Common myeloid progenitor, CD34-positive (primary cell): Measurements from ENCODE around the gene MACROD2.

Source experiments
- CTCF ChIA-PET: fragments of 350-600 bp; sonication (Branson Sonifier 250); formaldehyde crosslinking; loops from one replicate; lab custom pipeline; 2021; ENCODE audit warnings: antibody characterized with exemption; lab: Charles Lee
- POLR2A ChIA-PET: fragments of 350-600 bp; sonication (Branson Sonifier 250); formaldehyde crosslinking; loops from one replicate; lab custom pipeline; 2021; ENCODE audit warnings: antibody characterized with exemption; lab: Charles Lee
- DNase-seq, 3 donors: peaks; one replicate each; pipeline versions ENCODE4 v3.0.0 to v3.0.0-alpha.2; 2013
- H3K27ac ChIP-seq, 2 experiments: 1 replicate in 1 of 2; 2 replicates in 1 of 2; pipeline ENCODE4 v1.7.0; 2013; ENCODE audit warnings: inconsistent platforms in 2 of 2, low read length in 2 of 2, mild to moderate bottlenecking in 2 of 2, low read depth in 1 of 2, moderate library complexity in 1 of 2; ENCODE audit not compliant: severe bottlenecking in 2 of 2, insufficient read depth in 1 of 2, poor library complexity in 1 of 2
- H3K27me3 ChIP-seq, 5 experiments: replicated peaks in 2 of 5; 1 replicate in 3 of 5; 2 replicates in 2 of 5; pipeline versions ENCODE4 v1.6.1 to v1.7.0; 2013; ENCODE audit warnings: low read length in 4 of 5, mild to moderate bottlenecking in 2 of 5, moderate library complexity in 2 of 5, inconsistent platforms in 1 of 5; ENCODE audit not compliant: insufficient read depth in 5 of 5, control insufficient read depth in 4 of 5
- H3K36me3 ChIP-seq, 4 experiments: 1 replicate in 2 of 4; 2 replicates in 2 of 4; pipeline versions ENCODE4 v1.6.1 to v1.7.0; 2013; ENCODE audit warnings: low read length in 3 of 4, control low read depth in 1 of 4, mild to moderate bottlenecking in 1 of 4; ENCODE audit not compliant: control insufficient read depth in 4 of 4, insufficient read depth in 4 of 4
- H3K4me1 ChIP-seq, 4 experiments: 1 replicate in 3 of 4; 2 replicates in 1 of 4; pipeline versions ENCODE4 v1.6.1 to v1.7.1; 2013; ENCODE audit warnings: low read length in 3 of 4, mild to moderate bottlenecking in 3 of 4, control low read depth in 1 of 4, inconsistent platforms in 1 of 4, moderate library complexity in 1 of 4; ENCODE audit not compliant: control insufficient read depth in 4 of 4, insufficient read depth in 4 of 4; ENCODE audit errors: control extremely low read depth in 1 of 4
- H3K4me3 ChIP-seq, 7 experiments: 1 replicate in 4 of 7; 2 replicates in 3 of 7; pipeline versions ENCODE4 v1.5.1 to v1.7.0; 2013; ENCODE audit warnings: mild to moderate bottlenecking in 7 of 7, low read length in 6 of 7, moderate library complexity in 6 of 7, inconsistent platforms in 2 of 7, low read depth in 2 of 7, control low read depth in 1 of 7; ENCODE audit not compliant: insufficient read depth in 4 of 7, control insufficient read depth in 1 of 7; ENCODE audit errors: extremely low read depth in 1 of 7
- H3K9me3 ChIP-seq, 5 experiments: 1 replicate in 4 of 5; 2 replicates in 1 of 5; pipeline versions ENCODE4 v1.6.1 to v1.7.1; 2013; ENCODE audit warnings: low read length in 4 of 5, mild to moderate bottlenecking in 2 of 5, inconsistent platforms in 1 of 5, low read depth in 1 of 5, moderate library complexity in 1 of 5; ENCODE audit not compliant: control insufficient read depth in 4 of 5, insufficient read depth in 2 of 5; ENCODE audit errors: control extremely low read depth in 1 of 5
- WGBS: methylation state at CpG from one replicate; pipeline ENCODE4 v1.1.5; 2013; ENCODE audit not compliant: insufficient coverage; 5-methylcytosine and 5-hydroxymethylcytosine counted together

Gene MACROD2

DNA sequence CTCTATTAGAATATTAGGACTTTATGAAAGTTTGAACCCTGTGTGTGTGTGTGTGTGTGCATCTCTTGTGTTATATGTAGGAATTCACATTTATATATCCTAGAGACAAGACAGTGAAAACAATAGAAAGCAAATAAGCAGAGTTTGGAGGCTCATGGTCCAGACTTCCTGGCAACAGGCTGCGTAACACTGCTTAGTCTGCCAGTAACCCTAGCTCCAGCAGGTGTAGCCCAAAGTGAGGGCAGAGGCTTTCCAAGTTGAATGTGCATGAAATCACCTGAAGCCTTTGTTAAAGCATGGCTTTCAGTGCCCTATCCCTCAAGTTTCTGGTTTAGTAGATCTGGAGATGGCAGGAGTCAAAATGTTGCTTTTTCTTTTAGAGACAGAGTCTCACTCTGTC, 2008.0 kb downstream of the MACROD2 start:
- POLR2A ChIA-PET: interaction anchor here (0.7 kb wide), 1 partner anchor 24 kb away, joined by 3 read pairs; no protein-coding TSS in a partner anchor

DNA sequence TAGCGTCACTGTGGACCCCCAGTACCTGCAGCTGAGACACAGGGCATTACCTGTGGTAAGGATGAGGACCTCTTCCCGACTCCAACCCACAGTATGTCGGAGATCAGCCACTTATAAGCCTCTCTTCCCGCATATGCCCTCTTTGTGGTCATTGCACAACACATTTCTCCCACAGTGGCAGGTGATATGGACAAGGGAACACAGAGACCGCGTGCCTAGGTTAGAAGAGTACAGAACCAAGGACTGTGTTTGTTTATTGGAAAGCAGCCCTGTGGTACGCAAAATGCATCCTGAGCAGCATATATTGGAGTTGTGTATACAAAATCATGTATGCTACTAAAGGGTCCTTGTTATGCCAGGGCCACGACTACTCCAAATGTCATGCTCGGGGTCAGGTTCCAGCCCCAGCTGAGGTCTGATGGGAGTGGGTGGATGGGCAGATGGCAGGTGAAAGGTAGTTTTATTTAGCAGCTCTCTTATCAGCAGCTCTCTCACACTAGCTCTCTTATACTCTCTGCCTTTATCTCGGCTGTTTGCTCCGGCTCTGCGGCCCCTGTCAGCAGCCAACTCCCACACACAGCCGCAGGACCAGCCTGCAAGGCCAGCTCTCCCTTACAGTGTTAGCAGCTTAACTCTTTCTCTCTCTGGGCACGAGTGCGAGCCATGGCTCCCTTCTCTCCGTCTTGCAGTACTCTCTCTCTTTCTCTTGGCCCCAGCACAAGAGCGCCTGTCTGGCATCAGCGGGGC, 2009.0 kb downstream of the MACROD2 start:
- ChIA-PET CTCF (no interaction called here), POLR2A (no interaction called here)
- H3K9me3 ChIP-seq: no peaks in the 10 kb centered on the region
- no peaks in the 10 kb centered on the region for H3K36me3 ChIP-seq
- no peak for DNase-seq
- no peaks in the 10 kb centered on the region for H3K27me3 ChIP-seq
- no peak overlapping the region for H3K27ac ChIP-seq
- peaks cover 0 to 24% (median 10%) of the 10 kb centered on the region in 4 experiments for H3K4me1 ChIP-seq
- no peak overlapping the region for H3K4me3 ChIP-seq
- 97% methylated on average over 11 of the region's 18 CpGs for WGBS

More for the DNA sequence above, 2008.0 kb downstream of the MACROD2 start:
- no peaks in the 10 kb centered on the region for H3K27me3 ChIP-seq
- H3K9me3 ChIP-seq: no peaks in the 10 kb centered on the region
- H3K36me3 ChIP-seq: no peaks in the 10 kb centered on the region
- 89% methylated on average over 1 of the region's 1 CpG for WGBS
- no peak overlapping the region for H3K4me3 ChIP-seq
- peaks cover 0 to 24% (median 10%) of the 10 kb centered on the region in 4 experiments for H3K4me1 ChIP-seq
- no peak for DNase-seq
- CTCF ChIA-PET: no interaction called here
- no peak overlapping the region for H3K27ac ChIP-seq

DNA sequence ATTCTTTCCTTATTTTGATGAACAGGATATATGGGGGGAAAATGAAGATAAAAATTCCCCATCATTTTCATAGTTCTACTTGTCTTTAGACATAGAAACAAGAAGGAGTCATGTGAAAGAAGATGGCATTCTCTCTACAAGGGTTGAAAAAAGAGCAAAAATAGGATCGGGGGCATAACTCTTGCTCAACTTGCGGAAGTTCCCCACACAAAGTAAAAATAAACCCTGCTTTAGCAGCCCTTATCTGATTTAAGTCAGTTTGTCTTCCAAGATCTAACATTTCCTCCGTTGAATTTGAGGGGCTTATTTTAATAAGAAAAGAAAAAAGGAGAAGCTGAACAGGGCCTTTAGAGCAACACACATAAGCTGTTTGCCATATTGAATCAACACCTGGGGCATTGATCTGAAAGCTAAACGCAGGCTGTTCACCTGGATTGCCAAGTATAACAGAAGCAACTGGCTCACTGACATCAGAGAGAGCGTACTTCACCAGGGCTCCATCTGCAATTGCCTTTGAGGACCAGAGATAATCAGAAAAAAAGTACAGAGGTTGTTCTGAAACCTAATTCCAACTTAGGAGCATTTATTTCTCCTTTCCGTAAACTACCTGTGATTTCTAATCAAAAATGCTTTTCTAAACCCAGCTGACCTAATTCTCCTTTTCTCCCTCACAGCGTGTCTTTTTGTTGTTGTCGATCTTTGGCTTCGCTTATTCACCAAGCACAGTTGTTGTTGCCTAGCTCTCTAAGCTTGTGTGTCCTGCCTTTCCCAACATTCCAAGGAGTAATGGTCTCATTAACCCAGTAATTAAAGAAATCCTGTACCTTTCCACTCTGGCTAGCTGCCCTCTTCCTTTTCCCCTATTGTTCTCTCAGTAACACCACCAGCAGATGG, 2010.0 kb downstream of the MACROD2 start:
- no peaks in the 10 kb centered on the region for H3K27me3 ChIP-seq
- CTCF ChIA-PET: no interaction called here
- H3K9me3 ChIP-seq: no peaks in the 10 kb centered on the region
- POLR2A ChIA-PET: no interaction called here
- peak; percentile 4 to 77 (median 67) for DNase-seq
- no peak overlapping the region for H3K27ac ChIP-seq
- peaks cover 0 to 24% (median 10%) of the 10 kb centered on the region in 4 experiments for H3K4me1 ChIP-seq
- H3K36me3 ChIP-seq: no peaks in the 10 kb centered on the region
- WGBS: 60% methylated on average over 8 of the region's 9 CpGs
- no peak overlapping the region for H3K4me3 ChIP-seq

DNA sequence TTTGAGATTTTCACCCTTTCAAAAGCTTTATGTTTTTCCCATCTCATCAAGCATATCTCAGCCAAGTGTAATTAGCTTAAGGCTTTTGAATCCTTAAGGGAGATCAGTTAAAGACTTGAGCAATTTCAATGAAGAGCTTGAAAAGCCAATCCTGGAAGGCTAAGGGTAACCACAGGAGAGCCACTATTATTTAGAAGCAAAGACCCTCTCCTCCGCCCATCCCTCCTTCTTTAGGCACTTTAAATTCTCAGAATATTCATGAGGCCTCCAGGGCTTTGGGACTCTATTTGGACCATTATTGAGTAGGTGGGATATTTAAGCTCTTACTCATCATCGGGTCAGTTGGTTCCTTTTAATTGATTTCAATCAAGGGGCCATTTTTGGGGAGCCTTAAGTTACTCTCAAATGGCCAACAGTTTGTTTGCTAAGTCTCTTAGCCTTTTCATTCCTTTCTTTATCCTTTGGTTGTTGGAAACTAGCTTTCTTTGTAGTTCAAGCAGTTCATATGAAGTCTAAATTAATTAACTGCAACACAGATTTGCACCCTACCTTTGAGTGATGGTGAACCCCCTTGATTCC, 2010.7 kb downstream of the MACROD2 start:
- Histone ChIP-seq H3K4me1 (peaks cover 0 to 24% (median 10%) of the 10 kb centered on the region in 4 experiments), H3K4me3 (no peak overlapping the region), H3K27ac (no peak overlapping the region), H3K9me3 (no peaks in the 10 kb centered on the region), H3K36me3 (no peaks in the 10 kb centered on the region), H3K27me3 (no peaks in the 10 kb centered on the region)
- DNase-seq: no peak
- ChIA-PET CTCF (no interaction called here), POLR2A (no interaction called here)
- 100% methylated on average over 1 of the region's 2 CpGs for WGBS

DNA sequence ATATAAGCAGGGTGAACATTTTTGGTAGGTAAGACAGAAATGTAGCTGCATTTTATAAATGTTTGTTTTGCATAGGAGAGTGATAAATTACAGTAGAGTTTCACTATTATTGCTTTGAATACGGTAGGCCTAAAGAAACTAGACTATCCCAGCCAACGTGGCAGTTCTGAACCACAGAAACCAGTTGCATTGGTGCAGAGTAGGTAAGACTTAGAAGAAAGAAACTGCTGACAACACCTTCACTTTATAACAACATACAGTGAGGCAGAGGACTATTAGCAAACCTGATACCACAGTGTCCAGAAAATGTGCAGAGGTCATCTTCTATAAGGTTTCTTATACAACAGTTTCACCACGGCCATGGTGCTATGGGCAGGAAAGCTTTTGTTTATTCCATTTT, 2011.8 kb downstream of the MACROD2 start:
- ChIA-PET CTCF (no interaction called here), POLR2A (no interaction called here)
- Histone ChIP-seq H3K9me3 (peaks cover 0 to 2% (median 0%) of the 10 kb centered on the region in 5 experiments), H3K27me3 (no peaks in the 10 kb centered on the region), H3K4me3 (no peak overlapping the region), H3K27ac (no peak overlapping the region), H3K36me3 (no peaks in the 10 kb centered on the region), H3K4me1 (peaks cover 0 to 24% (median 10%) of the 10 kb centered on the region in 4 experiments)
- 100% methylated on average over 2 of the region's 3 CpGs for WGBS
- DNase-seq: no peak

DNA sequence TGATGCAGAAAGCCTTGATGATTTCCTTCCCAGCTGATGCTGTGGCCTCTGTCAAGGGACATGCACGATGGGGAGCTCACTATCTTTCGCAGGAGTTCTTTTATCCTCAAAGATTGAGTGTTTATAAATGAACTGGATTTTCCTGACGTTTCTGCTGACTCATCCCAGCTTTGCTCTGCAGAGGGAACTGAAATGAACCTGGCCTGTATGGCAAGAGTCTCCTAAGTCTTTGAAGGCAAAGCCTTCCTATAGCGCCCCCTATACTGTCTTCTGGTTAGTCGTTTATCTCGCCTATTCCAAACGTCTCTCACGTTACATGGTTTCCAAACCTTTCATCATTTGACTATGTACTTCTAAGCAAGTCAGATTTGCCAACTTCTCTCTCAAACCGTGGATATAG, 2012.6 kb downstream of the MACROD2 start:
- ChIA-PET POLR2A (interaction anchor here (0.5 kb wide), 1 partner anchor 275 kb away, joined by 3 read pairs; no protein-coding TSS in a partner anchor), CTCF (no interaction called here)
- Histone ChIP-seq H3K4me1 (peaks cover 0 to 24% (median 10%) of the 10 kb centered on the region in 4 experiments), H3K27ac (no peak overlapping the region), H3K27me3 (no peaks in the 10 kb centered on the region), H3K9me3 (peaks cover 0 to 2% (median 0%) of the 10 kb centered on the region in 5 experiments), H3K36me3 (no peaks in the 10 kb centered on the region), H3K4me3 (no peak overlapping the region)
- DNase-seq: peak; percentile 3 to 44 (median 40)
- 56% methylated on average over 8 of the region's 9 CpGs for WGBS
